HFFc6 (cell line): ENCODE data around the gene CAMK4. TPM values are rescaled to one million over a fixed set of nuclear protein-coding genes. Genes with fewer than 3 reads are reported as not detected.

Source experiments
- DNase-seq: peaks from one replicate; pipeline ENCODE4 v3.0.0-alpha.2; 2018
- H3K27ac Mint-ChIP-seq: 2 replicates; pipeline ENCODE4 v1.8.0; 2020; ENCODE audit warnings: mild to moderate bottlenecking, mixed read lengths
- H3K27me3 Mint-ChIP-seq: 2 replicates; pipeline ENCODE4 v1.8.0; 2021; ENCODE audit warnings: mild to moderate bottlenecking, moderate library complexity, mixed read lengths; ENCODE audit not compliant: insufficient read depth
- H3K36me3 Mint-ChIP-seq: 2 replicates; pipeline ENCODE4 v1.8.0; 2021; ENCODE audit warnings: low read depth, mixed read lengths
- H3K4me1 Mint-ChIP-seq: 2 replicates; pipeline ENCODE4 v1.8.0; 2020; ENCODE audit warnings: low read depth, mixed read lengths
- H3K4me3 Mint-ChIP-seq: 2 replicates; pipeline ENCODE4 v1.8.0; 2020; ENCODE audit warnings: mild to moderate bottlenecking, moderate library complexity, mixed read lengths
- H3K9me3 Mint-ChIP-seq: 2 replicates; pipeline ENCODE4 v1.8.0; 2020; ENCODE audit warnings: mild to moderate bottlenecking, mixed read lengths
- total RNA-seq, 6 experiments: library from RNA; stranded (reverse); fragmentation: NEBNext Ultra II Directional; extraction: Animal tissue kit (Norgen Biotek cat#: 25700); gene quantifications; 2 replicates in 1 of 6; 3 replicates in 5 of 6; pipeline ENCODE4 v1.2.3, GENCODE V29; 2021
- TF ChIP-seq, protein P1 (sequence below): fragments of 200-600 bp; sonication (generic); IDR thresholded peaks from 2 replicates; pipeline ENCODE4 v1.5.0; 2021; ENCODE audit warnings: antibody characterized with exemption, mild to moderate bottlenecking

CAMK4 gene
- total RNA-seq, 6 experiments from 2014 or later: 3.8 to 5.7 (median 4.4) TPM

- Mint-ChIP-seq H3K27ac (no peak overlapping the region), H3K4me3 (no peak overlapping the region), H3K27me3 (peaks cover 3% of the 10 kb centered on the region; the same call in 1 of the 2 replicates), H3K36me3 (no peaks in the 10 kb centered on the region), H3K9me3 (no peaks in the 10 kb centered on the region), H3K4me1 (no peaks in the 10 kb centered on the region)
- TF ChIP-seq, protein P1, sequence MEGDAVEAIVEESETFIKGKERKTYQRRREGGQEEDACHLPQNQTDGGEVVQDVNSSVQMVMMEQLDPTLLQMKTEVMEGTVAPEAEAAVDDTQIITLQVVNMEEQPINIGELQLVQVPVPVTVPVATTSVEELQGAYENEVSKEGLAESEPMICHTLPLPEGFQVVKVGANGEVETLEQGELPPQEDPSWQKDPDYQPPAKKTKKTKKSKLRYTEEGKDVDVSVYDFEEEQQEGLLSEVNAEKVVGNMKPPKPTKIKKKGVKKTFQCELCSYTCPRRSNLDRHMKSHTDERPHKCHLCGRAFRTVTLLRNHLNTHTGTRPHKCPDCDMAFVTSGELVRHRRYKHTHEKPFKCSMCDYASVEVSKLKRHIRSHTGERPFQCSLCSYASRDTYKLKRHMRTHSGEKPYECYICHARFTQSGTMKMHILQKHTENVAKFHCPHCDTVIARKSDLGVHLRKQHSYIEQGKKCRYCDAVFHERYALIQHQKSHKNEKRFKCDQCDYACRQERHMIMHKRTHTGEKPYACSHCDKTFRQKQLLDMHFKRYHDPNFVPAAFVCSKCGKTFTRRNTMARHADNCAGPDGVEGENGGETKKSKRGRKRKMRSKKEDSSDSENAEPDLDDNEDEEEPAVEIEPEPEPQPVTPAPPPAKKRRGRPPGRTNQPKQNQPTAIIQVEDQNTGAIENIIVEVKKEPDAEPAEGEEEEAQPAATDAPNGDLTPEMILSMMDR: no peak
- DNase-seq: no peak
Measured at GRCh38 chr5:111246459-111246858, 22.3 kb downstream of the CAMK4 start.

DNA sequence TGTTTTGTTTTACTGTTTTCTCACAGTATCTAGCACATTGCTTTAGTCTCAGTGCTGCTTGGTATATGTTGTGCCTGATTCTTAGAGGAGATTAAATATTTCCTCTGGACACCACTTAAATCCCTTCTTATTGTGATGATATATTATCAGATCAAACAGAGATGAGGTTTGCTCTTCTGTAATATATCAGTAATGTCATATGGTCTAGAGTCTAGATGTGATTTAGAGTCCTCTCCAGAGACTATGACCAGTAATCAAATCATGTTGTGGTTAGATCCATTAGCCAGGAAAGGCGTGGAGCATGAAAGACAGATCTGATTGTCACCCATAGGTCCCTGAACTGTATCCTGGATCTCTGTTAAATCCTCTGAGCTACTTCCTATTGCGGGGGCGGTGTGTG is 24.4 kb downstream of the CAMK4 start:
- Mint-ChIP-seq H3K27ac (no peak overlapping the region), H3K36me3 (no peaks in the 10 kb centered on the region), H3K4me1 (no peaks in the 10 kb centered on the region), H3K4me3 (no peak overlapping the region), H3K27me3 (no peaks in the 10 kb centered on the region), H3K9me3 (no peaks in the 10 kb centered on the region)
- no peak for DNase-seq
- TF ChIP-seq, protein P1: no peak

GRCh38 chr5:111251921-111252320 is 27.7 kb downstream of the CAMK4 start:
- H3K27ac Mint-ChIP-seq: no peak overlapping the region
- no peaks in the 10 kb centered on the region for H3K27me3 Mint-ChIP-seq
- H3K4me1 Mint-ChIP-seq: no peaks in the 10 kb centered on the region
- no peaks in the 10 kb centered on the region for H3K9me3 Mint-ChIP-seq
- no peak for DNase-seq
- no peak overlapping the region for H3K4me3 Mint-ChIP-seq
- TF ChIP-seq, protein P1: no peak
- H3K36me3 Mint-ChIP-seq: no peaks in the 10 kb centered on the region

- Mint-ChIP-seq H3K4me3 (no peak overlapping the region), H3K4me1 (no peaks in the 10 kb centered on the region)
- TF ChIP-seq, protein P1: no peak
Measured at GRCh38 chr5:111252799-111253545, 28.8 kb downstream of the CAMK4 start.

DNA sequence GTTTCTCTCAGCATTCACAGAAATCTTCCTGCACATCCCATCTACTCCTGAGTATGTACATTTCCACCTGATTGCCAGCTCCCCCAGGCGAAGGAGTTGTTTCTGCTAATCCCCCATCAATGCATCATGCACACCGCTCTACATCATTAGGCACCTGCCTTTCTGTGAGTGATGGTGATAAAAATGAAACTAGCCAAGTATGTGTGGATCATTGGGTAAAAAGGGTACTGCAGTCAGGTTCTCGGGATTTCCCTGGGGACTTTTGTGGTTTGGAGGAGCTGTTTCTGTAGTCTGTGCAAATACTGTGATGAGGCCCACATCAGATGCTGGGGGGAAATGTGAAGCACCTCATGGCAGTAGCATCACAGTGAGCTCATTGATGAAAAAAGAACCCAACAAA is 30.4 kb downstream of the CAMK4 start:
- no peaks in the 10 kb centered on the region for H3K9me3 Mint-ChIP-seq
- H3K4me3 Mint-ChIP-seq: no peak overlapping the region
- TF ChIP-seq, protein P1: no peak
- H3K4me1 Mint-ChIP-seq: no peaks in the 10 kb centered on the region
- H3K27me3 Mint-ChIP-seq: 0 out of 2 replicates have a peak, but pooled peaks cover 2% of the 10 kb centered on the region
- no peaks in the 10 kb centered on the region for H3K36me3 Mint-ChIP-seq
- no peak overlapping the region for H3K27ac Mint-ChIP-seq
- no peak for DNase-seq

More at GRCh38 chr5:111252799-111253545, 28.8 kb downstream of the CAMK4 start:
- DNase-seq: no peak
- H3K27ac Mint-ChIP-seq: no peak overlapping the region
- H3K36me3 Mint-ChIP-seq: no peaks in the 10 kb centered on the region
- H3K27me3 Mint-ChIP-seq: no peaks in the 10 kb centered on the region
- H3K9me3 Mint-ChIP-seq: no peaks in the 10 kb centered on the region
